Measurements from ENCODE around the gene PLXDC2. TPM values are rescaled to one million over a fixed set of nuclear protein-coding genes. Genes with fewer than 3 reads are reported as not detected.

The PLXDC2 gene
- total RNA-seq, 1 experiment from 2014 or later, result 0.20 TPM

- no peaks in the 10 kb centered on the region for H4K20me1 ChIP-seq (ENCODE audit: insufficient read depth)
- BruUV-seq (replicated peaks), result no TSS peak
- H3K4me1 ChIP-seq (ENCODE audit: control insufficient read depth in 1 of 2, insufficient read depth in 2 of 2, low read length in 2 of 2), result no peaks in the 10 kb centered on the region
- H3K9me2 ChIP-seq (ENCODE audit: insufficient read depth), result no peaks in the 10 kb centered on the region
- no peak overlapping the region for H3K4me2 ChIP-seq (ENCODE audit: low read length)
- H3K79me2 ChIP-seq (ENCODE audit: insufficient read depth, low read length), result no peaks in the 10 kb centered on the region
- H2AFZ ChIP-seq (ENCODE audit: low read depth, low read length, poor library complexity, severe bottlenecking), result no peak overlapping the region
- no peak for ATAC-seq
- ChIA-PET CTCF (no interaction called here), RAD21 (ENCODE audit: low non-redundant PET in 1 of 2, low total read pairs in 2 of 2, uncharacterized antibody in 2 of 2, unreplicated experiment in 2 of 2) (no interaction called here), POLR2A (no interaction called here)
- H3K9ac ChIP-seq (ENCODE audit: low read length), result no peak overlapping the region
- peaks cover 8 to 16% of the 10 kb centered on the region in 2 experiments; a peak in 2 of 4 replicates for H3K9me3 ChIP-seq (ENCODE audit: control insufficient read depth in 1 of 2, insufficient read depth in 1 of 2, low read depth in 1 of 2, low read length in 2 of 2)
- no peaks in the 10 kb centered on the region for H3K27me3 ChIP-seq (ENCODE audit: insufficient read depth, low read length)
- DNase-seq (ENCODE audit: low read depth, low spot score), result no peak
- H3K4me3 ChIP-seq (replicated peaks in 1 of 2; ENCODE audit: low read depth in 1 of 2, low read length in 2 of 2), result no peak overlapping the region
- intact Hi-C loops (cut with micrococcal nuclease), result no loop called here
- H3K36me3 ChIP-seq (ENCODE audit: control insufficient read depth in 1 of 2, insufficient read depth in 2 of 2, low read length in 2 of 2), result no peaks in the 10 kb centered on the region; a peak in 1 of 4 replicates
- no peak for TF ChIP-seq FOSL1 (IDR thresholded peaks at IDR 0.05; ENCODE audit: low read depth)
- TF ChIP-seq SRF (IDR thresholded peaks at IDR 0.05; ENCODE audit: low read depth), result no peak
- TF ChIP-seq ELF1 (IDR thresholded peaks at IDR 0.05; ENCODE audit: borderline replicate concordance, low read depth), result no peak
- no peak for TF ChIP-seq EZH2 (IDR thresholded peaks at IDR 0.05)
- H3K27ac ChIP-seq (ENCODE audit: low read depth, low read length), result no peak overlapping the region
Measured at GRCh38 chr10:20221356-20221755, 405.1 kb downstream of the PLXDC2 start.

- Histone ChIP-seq H3K4me3 (replicated peaks in 1 of 2; ENCODE audit: low read depth in 1 of 2, low read length in 2 of 2) (no peak overlapping the region), H3K9me2 (ENCODE audit: insufficient read depth) (no peaks in the 10 kb centered on the region), H2AFZ (ENCODE audit: low read depth, low read length, poor library complexity, severe bottlenecking) (no peak overlapping the region), H3K9me3 (ENCODE audit: control insufficient read depth in 1 of 2, insufficient read depth in 1 of 2, low read depth in 1 of 2, low read length in 2 of 2) (peaks cover 6 to 13% of the 10 kb centered on the region in 2 experiments; a peak in 2 of 4 replicates), H3K9ac (ENCODE audit: low read length) (no peak overlapping the region), H3K27me3 (ENCODE audit: insufficient read depth, low read length) (no peaks in the 10 kb centered on the region), H3K36me3 (ENCODE audit: control insufficient read depth in 1 of 2, insufficient read depth in 2 of 2, low read length in 2 of 2) (no peaks in the 10 kb centered on the region; a peak in 1 of 4 replicates), H3K27ac (ENCODE audit: low read depth, low read length) (no peak overlapping the region), H4K20me1 (ENCODE audit: insufficient read depth) (no peaks in the 10 kb centered on the region), H3K79me2 (ENCODE audit: insufficient read depth, low read length) (no peaks in the 10 kb centered on the region), H3K4me1 (ENCODE audit: control insufficient read depth in 1 of 2, insufficient read depth in 2 of 2, low read length in 2 of 2) (no peaks in the 10 kb centered on the region), H3K4me2 (ENCODE audit: low read length) (no peak overlapping the region)
- TF ChIP-seq CTCF (IDR thresholded peaks at IDR 0.05 in 2 of 3, conservative IDR thresholded peaks at IDR 0.05 in 1 of 3; ENCODE audit: borderline replicate concordance in 1 of 3, insufficient read depth in 1 of 3, low read depth in 2 of 3, low read length in 2 of 3), result no peak
- TF ChIP-seq SRF (IDR thresholded peaks at IDR 0.05; ENCODE audit: low read depth), result no peak
- TF ChIP-seq EZH2phosphoT487 (IDR thresholded peaks at IDR 0.05; ENCODE audit: borderline replicate concordance), result no peak
- no peak for TF ChIP-seq SIN3A (IDR thresholded peaks at IDR 0.05; ENCODE audit: low read depth)
- TF ChIP-seq RAD21 (IDR thresholded peaks at IDR 0.05; ENCODE audit: low read depth), result no peak
- TF ChIP-seq ELF1 (IDR thresholded peaks at IDR 0.05; ENCODE audit: borderline replicate concordance, low read depth), result no peak
- no peak for TF ChIP-seq MAX (IDR thresholded peaks at IDR 0.05)
- no peak for TF ChIP-seq FOSL1 (IDR thresholded peaks at IDR 0.05; ENCODE audit: low read depth)
- TF ChIP-seq EZH2 (IDR thresholded peaks at IDR 0.05), result no peak
- TF ChIP-seq JUND (IDR thresholded peaks at IDR 0.05), result no peak
- no peak for TF ChIP-seq ATF3 (IDR thresholded peaks at IDR 0.05)
- no peak for TF ChIP-seq ZBTB33 (IDR thresholded peaks at IDR 0.05; ENCODE audit: extremely low read depth, insufficient replicate concordance, low read length)
- no peak for TF ChIP-seq POLR2AphosphoS5 (IDR thresholded peaks at IDR 0.05; ENCODE audit: low read depth, low read length)
- ChIA-PET RAD21 (ENCODE audit: low non-redundant PET in 1 of 2, low total read pairs in 2 of 2, uncharacterized antibody in 2 of 2, unreplicated experiment in 2 of 2) (no interaction called here), CTCF (no interaction called here), POLR2A (no interaction called here)
- DNase-seq (ENCODE audit: low read depth, low spot score) (no peak), ATAC-seq (no peak)
- intact Hi-C loops (cut with micrococcal nuclease), result no loop called here
- BruUV-seq (replicated peaks), result no TSS peak
Measured at GRCh38 chr10:20228729-20229128, 412.5 kb downstream of the PLXDC2 start.

All from HCT116 (cell line).